Placental pericyte (primary cell): ENCODE measurements around the gene SLC8B1. TPM values are rescaled to one million over a fixed set of nuclear protein-coding genes. Genes with fewer than 3 reads are reported as not detected.

Experiments
- small RNA-seq: library from RNA; depleted of rRNA; stranded (forward); fragments of <200 nt; gene quantifications from one replicate; pipeline ENCODE3, GENCODE V24; 2012; ENCODE audit warnings: low replicate concordance
- total RNA-seq: library from RNA; depleted of rRNA; stranded (reverse); fragments of >200 nt; gene quantifications from 2 replicates; pipeline ENCODE4 v1.2.3, GENCODE V29; 2012

Gene SLC8B1
- total RNA-seq = 11.2 and 18.6 TPM in 2 replicates

DNA sequence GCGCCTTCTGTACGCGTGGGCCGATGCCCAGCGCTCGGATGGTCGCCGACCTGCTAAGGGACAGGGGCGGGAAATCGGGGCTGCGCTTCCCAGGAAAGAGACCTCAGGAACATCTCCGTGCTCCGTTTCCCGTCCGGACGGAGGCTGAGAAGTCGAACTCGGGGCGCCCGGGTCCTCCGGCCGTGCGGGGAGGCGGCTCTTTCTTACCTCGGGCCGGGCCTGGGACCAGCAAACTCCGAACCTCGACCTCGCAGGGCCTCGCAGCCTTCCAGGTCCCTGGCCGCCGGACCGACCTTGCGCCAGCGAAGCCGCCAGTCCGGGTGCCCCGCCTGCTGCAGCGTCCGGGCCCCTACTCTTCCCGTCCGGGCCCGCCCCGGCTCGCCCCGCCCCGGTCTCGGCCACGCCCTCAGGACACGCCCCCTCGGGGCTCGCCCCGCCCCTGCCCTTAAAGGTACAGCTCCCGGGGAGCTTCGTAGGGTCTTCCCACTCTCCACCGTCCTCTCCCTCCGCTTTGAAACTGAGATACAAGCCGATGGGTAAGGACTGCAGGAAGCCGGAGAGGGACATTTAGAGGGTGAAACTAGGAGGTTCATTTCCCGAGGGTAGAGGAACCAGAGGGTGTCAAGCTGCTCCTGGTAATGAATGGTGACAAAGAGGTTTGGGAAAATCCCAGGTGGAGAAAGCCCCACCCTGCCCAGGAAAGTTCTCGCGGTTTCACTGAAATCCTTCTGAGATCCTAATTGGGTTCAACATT, at the start of gene SLC8B1:
TSS of gene SLC8B1 (minus strand) at position 324 of the 754 bp plus-strand sequence. CDS start 2,231 bp downstream, outside the sequence.

DNA sequence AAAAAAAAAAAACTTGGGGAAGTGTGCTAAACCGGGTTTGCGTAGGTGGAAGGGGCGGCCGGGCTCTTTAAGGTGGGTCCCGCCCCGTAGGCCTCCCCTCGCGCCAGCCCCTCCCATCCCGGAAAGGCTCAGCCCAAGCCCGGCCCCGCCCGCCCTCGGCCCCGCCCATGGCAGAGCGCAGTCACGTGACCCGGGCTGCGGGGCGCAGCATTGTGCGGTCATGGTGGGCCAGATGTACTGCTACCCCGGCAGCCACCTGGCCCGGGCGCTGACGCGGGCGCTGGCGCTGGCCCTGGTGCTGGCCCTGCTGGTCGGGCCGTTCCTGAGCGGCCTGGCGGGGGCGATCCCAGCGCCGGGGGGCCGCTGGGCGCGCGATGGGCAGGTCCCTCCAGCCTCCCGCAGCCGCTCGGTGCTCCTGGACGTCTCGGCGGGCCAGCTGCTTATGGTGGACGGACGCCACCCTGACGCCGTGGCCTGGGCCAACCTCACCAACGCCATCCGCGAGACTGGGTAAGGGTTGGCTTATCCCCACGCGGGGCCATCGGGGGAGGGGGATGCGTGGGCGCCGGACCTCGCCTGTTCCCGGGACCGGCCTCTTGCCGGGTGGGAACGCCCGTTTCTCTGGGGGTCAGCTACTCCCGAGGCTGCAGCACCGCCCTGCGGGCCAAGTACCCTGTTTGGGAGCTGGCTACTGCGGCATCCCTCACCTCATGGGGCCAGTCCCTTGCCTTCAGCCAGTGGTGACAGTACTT, 23.6 kb upstream of the SLC8B1 start, which contains the start of gene PLBD2:
TSS of gene PLBD2 (plus strand) at position 207 of the 752 bp plus-strand sequence. CDS start at position 221, 14 bp downstream.

Small RNA genes within 50 kb of the gene (small RNA-seq; reads per million reads assigned to genes)
- gene MIR6762 = not detected

Other genes with a start within 250 kb of the SLC8B1 start
- under 0.01 TPM in 1 of 2 replicates, not detected in the other for gene RASAL1, start 199.3 kb downstream of the SLC8B1 start, total RNA-seq
- not detected in 2 replicates for gene CFAP73, start 185.4 kb downstream of the SLC8B1 start, total RNA-seq
- gene DDX54, start 149.6 kb downstream of the SLC8B1 start, total RNA-seq = 40.9 and 58.7 TPM in 2 replicates
- 16.6 and 33.6 TPM in 2 replicates for gene RITA1, start 149.4 kb downstream of the SLC8B1 start, total RNA-seq
- gene TPCN1, start 113.6 kb downstream of the SLC8B1 start, total RNA-seq = 42.9 and 56.5 TPM in 2 replicates
- 30.8 and 38.7 TPM in 2 replicates for gene PLBD2, start 23.5 kb upstream of the SLC8B1 start, total RNA-seq
- gene SDS, start 68.8 kb upstream of the SLC8B1 start, total RNA-seq = not detected in 2 replicates
- gene SDSL, start 87.3 kb upstream of the SLC8B1 start, total RNA-seq = 2.1 and 3.5 TPM in 2 replicates
- not detected in 2 replicates for gene LHX5, start 136.8 kb upstream of the SLC8B1 start, total RNA-seq